Neural cell (in vitro differentiated cells): Measurements from ENCODE around the gene ITPK1.

Source experiments
- EP300 ChIP-seq: fragments of 450-650 bp; conservative IDR thresholded peaks from 2 replicates; pipeline ENCODE4 v1.6.1; 2014; ENCODE audit warnings: antibody characterized with exemption, mild to moderate bottlenecking, moderate library complexity; ENCODE audit not compliant: poor library complexity, severe bottlenecking
- EZH2 ChIP-seq: fragments of 200-600, 300-800 bp; shearing (Covaris generic), sonication (generic); IDR thresholded peaks from 2 replicates; pipeline ENCODE4 v1.6.1; 2014; ENCODE audit warnings: antibody characterized with exemption, low read length, borderline replicate concordance, mild to moderate bottlenecking; ENCODE audit not compliant: insufficient read depth, poor library complexity, severe bottlenecking
- RAD21 ChIP-seq: fragments of 450-650 bp; conservative IDR thresholded peaks from 2 replicates; pipeline ENCODE4 v1.6.1; 2014; ENCODE audit warnings: antibody characterized with exemption, mild to moderate bottlenecking, moderate library complexity
- TF ChIP-seq, protein P1 (sequence below): fragments of 450-650 bp; IDR thresholded peaks from 2 replicates; pipeline ENCODE4 v1.5.1; 2014; ENCODE audit warnings: antibody characterized with exemption, mild to moderate bottlenecking, moderate library complexity; ENCODE audit not compliant: poor library complexity, severe bottlenecking

DNA sequence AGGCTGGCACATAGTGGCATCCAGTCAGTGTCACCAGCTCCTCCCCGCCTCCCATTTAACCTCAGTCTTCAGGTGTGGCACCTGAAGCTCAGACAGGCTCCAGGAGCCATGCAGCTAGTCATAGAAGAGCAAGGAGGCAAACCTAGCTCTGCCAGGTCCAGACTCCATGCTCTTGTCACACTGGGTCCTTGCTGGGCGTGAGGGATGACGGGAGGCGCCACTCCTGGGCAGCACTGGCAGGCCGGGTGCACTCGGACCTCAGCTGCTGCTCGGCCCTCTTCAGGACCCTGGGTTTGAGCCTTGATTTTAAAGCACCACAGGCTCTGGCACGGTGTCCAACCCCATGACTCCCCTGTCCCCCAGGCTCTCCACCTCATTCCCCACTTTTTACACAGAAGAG is 24.1 kb downstream of the ITPK1 start:
- TF ChIP-seq, protein P1, sequence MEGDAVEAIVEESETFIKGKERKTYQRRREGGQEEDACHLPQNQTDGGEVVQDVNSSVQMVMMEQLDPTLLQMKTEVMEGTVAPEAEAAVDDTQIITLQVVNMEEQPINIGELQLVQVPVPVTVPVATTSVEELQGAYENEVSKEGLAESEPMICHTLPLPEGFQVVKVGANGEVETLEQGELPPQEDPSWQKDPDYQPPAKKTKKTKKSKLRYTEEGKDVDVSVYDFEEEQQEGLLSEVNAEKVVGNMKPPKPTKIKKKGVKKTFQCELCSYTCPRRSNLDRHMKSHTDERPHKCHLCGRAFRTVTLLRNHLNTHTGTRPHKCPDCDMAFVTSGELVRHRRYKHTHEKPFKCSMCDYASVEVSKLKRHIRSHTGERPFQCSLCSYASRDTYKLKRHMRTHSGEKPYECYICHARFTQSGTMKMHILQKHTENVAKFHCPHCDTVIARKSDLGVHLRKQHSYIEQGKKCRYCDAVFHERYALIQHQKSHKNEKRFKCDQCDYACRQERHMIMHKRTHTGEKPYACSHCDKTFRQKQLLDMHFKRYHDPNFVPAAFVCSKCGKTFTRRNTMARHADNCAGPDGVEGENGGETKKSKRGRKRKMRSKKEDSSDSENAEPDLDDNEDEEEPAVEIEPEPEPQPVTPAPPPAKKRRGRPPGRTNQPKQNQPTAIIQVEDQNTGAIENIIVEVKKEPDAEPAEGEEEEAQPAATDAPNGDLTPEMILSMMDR, result no peak
- TF ChIP-seq EP300, result no peak
- TF ChIP-seq RAD21, result no peak
- no peak for TF ChIP-seq EZH2
